GM18508 (cell line): ENCODE data around the gene SPCS1.
"Not testable (repeated sequence)": the region's sequence is repeated elsewhere in the genome, so short reads cannot be mapped to it uniquely, and the experiment has no call there.

ENCODE experiments used
- ATAC-seq: cut with Tn5 transposase; IDR thresholded peaks from one replicate; pipeline ENCODE4 v1.9.1; 2021; ENCODE audit warnings: moderate number of reproducible peaks; ENCODE audit not compliant: insufficient read depth, unreplicated experiment

Gene SPCS1

DNA sequence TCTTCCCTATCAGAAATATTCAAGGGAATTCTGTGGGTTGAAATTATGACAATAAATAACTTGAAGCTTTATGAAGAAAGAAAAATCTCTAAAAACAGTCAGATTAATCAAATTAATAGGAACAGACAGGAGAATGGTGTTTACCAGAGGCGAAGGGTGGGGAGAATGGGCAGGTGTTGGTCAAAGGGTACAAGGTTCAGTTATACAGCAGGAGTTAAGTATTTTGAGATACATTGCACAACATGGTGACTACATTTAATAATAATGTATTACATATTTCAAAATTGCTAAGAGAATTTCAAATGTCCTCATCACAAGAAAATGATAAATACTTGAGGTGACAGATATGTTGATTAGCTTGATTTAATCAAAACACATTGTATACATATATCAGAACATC, 18.6 kb downstream of the SPCS1 start:
- ATAC-seq: no peak

DNA sequence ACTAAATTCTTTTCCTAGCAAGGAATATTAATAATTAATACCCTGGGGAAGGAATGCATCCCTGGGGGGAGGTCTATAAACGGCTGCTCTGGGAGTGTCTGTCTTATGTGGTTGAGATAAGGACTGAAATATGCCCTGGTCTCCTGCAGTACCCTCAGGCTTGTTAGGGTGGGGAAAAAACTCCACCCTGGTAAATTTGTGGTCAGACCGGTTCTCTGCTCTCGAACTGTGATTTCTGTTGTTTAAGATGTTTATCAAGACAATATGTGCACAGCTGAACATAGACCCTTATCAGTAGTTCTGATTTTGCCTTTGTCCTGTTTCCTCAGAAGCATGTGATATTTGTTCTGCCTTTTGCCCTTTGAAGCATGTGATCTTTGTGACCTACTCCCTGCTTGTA, 22.8 kb downstream of the SPCS1 start:
- not testable (repeated sequence) for ATAC-seq

DNA sequence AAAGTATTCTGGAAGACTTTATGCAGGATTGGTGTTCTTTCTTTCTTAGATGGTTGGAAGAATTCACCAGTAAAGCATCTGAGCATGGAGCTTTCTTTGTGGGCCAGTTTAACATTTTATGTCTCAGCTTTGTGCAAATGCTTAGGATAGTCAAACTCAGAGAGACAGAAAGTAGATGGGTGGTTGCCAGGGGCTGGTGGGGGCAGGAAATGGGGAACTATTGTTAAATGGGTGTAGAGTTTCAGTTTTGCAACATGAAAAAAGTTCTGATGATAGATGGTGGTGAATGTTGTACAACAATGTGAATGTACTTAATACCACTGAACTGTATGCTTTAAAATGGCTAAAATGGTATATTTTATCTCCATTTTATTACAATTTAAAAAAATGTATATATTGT, 24.8 kb downstream of the SPCS1 start:
- ATAC-seq: no peak

DNA sequence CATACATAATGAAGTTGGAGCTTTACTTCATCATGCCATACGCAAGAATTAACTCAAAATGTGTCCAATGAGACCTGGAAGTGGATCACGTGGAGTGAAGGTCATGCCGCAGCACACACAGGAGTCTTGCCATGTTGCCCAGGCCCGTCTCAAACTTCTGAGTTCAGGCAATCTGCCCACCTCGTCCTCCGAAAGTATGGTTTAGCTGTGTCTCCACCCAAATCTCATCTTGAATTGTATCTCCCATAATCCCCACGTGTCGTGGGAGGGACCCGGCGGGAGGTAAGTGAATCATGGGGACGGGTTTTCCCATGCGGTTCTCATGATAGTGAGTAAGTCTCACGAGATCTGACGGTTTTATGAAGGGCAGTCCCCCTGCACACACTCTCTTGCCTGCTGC, 25.7 kb downstream of the SPCS1 start:
- no peak for ATAC-seq

DNA sequence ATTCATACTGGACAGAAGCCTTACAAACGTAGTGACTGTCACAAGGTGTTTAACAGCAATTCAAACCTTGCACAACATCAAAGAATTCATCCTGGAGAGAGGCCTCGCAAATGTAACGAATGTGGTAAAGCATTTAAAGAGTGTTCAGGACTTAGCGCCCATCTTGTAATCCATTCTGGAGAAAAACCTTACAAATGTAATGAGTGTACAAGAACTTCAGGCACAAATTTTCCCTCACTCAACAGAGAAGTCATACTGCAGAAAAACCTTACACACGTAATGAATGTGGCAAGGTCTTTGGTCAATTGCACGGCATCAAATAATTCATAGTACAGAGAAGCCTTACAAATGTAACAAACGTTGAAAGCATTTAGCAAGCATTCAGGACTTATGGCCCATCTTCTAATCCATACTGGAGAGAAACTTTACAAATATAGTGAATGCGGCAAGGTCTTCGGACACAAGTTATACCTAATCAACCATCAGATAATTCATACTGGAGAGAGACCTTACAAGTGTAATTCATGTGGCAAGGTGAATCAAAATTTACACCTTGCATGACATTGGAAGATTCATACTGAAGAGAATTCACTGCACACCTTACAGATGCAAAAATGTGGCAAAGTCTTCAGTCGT, 27.5 kb downstream of the SPCS1 start:
- ATAC-seq: no peak

DNA sequence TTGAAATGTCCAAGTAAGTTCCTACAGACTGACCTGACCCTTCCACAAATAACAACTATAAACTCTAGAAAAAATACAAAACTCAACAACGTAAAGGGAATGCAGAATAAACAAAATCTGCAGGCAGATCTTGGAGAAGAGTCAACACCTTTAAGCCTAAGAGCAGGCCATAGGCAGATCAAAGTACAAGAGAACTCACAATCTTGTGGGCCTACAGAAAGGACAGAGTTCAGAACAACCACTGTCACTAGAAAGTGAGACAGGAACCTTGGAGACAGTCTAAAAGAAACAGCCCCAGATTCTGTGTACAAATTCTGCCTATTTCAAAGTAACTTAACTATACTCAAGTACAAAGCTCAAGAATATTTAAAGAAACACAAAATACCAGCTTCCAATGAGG, 33.8 kb downstream of the SPCS1 start:
- ATAC-seq: no peak

DNA sequence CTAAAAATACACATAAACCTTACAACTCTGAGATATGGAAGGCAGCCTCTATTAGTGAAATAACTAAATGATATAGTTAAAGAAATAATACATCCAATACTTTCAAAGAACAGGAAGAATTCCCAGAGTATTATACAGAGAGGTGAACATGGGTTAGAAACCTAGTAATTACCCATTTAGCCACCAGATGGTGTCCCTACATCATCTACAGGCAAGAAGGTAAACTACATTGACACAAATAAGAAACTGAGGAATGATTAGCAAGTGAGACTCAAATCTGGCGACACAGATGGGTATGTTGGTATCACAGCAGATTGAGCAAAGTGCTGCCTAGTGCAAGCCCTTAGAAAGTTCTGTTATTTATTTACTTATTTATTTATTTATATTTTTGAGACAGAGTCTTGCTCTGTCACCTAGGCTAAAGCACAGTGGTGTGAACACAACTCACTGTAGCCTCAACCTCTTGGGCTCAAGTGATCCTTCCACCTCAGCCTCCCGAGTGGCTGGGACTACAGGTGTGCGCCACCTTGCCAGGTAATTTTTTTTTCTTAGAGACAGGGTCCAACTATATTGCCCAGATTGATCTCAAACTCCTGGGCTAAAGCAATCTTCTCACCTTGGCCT, 36.6 kb downstream of the SPCS1 start:
- no peak for ATAC-seq

DNA sequence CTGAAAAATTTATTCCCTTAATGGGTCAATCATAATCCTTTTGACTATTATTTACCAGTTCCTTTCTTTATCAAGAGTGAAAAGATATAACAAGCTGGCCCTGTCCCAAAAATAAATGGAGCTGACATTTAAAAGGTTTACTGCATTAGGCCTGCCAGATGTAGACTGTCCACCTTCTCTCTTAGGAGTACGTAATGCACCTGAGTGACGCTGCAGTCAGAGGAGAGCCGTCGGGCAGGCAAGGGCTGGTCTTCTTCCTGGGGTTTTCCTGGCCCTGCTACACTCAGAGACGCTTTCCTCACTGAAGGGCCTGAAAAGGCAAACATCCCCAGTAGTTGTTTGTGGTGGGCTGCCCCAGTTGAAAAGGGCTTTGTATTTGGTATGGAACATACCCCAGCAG, 37.2 kb downstream of the SPCS1 start:
- no peak for ATAC-seq

DNA sequence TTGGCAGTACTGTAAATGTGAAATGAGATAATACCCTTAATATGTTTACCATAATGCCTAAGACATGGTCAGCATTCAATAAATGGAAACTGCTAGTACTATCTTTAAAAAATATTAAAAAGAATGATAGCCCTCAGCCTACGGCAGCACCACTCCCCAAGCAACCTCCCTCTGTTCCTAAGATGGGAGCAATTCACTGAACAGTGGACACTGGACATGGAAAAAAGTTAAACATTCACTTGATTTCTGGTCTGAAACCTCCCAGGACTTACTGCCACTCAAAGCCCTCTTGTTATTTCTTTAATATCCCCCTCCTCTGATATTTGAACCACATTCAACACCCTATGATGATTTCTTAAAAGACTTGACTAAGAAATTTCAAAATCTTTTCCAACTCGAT, 37.8 kb downstream of the SPCS1 start:
- no peak for ATAC-seq

DNA sequence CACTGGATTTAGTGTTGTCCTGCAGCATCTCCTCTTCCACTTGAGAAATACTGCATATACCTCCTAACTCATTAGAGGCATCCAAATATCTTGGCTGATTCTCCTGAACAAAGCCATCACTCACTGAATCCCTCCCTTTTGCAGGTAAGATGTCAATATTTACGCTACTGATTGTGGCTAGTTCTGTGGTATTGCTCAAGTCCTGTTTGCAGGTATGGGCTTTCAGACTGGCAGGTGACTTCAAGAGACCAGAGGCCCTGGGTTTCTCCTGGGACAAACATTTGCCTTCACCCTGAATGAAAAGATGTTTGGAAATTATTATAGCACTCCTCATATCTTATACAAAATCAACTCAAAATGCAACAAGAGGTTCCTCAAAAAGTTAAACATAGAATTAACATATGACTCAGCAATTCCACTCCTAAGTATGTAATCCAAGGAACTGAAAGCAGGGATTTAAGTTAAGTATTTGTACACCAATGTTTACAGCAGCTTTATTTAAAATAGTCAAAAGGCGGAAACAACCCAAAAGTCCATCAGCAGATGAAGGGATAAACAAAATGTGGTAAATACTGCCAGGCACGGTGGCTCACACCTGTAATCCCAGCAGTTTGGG, 46.2 kb downstream of the SPCS1 start:
- no peak for ATAC-seq

DNA sequence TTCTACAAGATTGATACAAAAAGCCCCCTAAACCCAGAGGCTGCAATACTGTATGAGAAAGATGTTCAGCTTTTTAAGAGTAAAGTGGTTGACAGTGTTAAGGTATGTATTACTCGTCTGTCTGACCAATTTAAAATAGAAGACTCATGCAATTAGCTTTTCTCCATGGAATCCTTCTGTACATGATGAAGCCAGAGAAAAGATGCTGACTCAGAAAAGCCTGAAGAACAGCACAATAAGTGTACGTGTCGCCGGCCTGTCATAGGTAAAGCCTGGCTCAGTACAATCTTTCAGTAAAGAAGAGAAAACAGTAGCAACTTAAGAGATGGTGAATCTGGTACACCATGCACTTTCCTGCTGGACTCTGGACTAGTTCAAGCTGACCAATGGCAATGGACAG, 48.5 kb downstream of the SPCS1 start:
- ATAC-seq: no peak

DNA sequence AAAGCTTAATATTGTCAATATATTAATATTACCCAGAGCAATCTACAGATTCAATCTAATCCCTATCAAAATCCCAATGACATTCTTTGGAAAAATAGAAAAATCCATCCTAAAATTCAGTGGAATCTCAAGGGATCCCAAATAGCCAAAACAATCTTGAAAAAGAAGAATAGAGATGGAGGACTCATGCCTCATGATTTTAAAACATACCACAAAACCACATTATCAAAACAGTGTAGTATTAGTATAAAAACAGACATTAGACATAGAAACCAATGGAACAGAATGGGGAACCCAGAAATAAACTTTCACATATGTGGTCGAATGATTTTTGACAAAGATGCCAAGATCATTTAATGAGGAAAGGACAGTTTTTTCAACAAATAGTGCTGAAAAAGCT, 50.2 kb downstream of the SPCS1 start:
- no peak for ATAC-seq
